HG03060 (cell line): Measurements from ENCODE around the gene CACNA2D3.
"Not testable (repeated sequence)": the region's sequence is repeated elsewhere in the genome, so short reads cannot be mapped to it uniquely, and the experiment has no call there.

Experiments
- ATAC-seq: cut with Tn5 transposase; IDR thresholded peaks from one replicate; pipeline ENCODE4 v1.9.1; 2021; ENCODE audit warnings: low read depth, moderate number of reproducible peaks; ENCODE audit not compliant: unreplicated experiment

Gene CACNA2D3

DNA sequence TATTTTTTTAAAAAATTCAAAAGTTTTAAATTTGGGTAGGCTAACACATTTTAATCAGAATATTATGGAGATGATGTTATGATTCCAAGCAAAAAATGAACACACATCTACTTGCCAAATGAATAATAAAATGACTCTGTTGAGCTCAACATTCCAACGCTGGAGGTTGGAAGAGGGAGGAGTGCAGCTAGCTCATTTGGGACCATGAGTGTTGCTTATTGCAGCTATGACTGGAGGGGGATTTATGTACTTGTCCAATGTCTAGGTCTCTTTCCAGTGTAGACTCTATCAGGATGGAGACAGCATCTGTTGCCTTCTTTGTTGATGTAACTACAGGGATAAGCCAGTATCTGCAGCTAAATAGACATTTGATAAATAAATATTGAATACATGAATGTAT is 310.6 kb downstream of the CACNA2D3 start:
- ATAC-seq, result no peak

DNA sequence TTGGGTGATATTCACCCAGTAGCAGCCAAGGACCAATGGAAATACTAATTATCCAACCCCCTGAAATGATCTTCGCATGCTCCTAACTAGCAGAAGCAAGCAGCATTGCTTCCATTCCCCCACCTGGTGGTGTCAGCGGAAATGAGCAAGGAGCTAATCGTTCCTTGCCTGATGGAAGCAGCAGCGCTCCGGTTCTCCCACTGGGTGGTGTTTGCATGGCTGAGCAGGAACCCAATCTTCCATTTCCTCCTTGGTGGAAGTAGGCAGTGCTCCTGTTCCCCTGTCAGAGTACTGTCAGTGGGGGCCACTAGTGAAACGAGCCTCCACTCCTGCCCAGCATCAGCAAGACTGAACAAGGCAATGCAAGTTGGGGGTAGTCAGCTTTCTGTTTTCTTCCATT is 311.5 kb downstream of the CACNA2D3 start:
- no peak for ATAC-seq

DNA sequence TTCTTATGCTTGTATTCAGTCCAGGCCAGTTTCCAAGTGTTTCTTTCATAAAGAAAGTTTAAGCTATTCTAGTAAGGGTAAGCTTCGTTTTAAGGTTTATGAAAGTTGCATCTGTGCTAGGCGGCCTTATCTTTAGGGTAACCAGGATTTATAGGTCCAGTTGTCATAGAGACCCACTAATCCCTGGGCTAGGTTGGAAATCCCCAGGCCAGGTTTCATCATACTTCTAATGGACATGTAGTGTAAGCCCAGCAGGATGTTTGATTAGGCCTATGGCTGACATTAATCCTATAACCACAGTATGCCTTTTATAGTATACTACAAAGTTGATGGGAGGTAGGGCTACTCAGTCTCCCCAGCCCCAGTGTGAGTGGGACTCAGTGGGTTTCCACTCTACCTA is 312.4 kb downstream of the CACNA2D3 start:
- ATAC-seq, result no peak

DNA sequence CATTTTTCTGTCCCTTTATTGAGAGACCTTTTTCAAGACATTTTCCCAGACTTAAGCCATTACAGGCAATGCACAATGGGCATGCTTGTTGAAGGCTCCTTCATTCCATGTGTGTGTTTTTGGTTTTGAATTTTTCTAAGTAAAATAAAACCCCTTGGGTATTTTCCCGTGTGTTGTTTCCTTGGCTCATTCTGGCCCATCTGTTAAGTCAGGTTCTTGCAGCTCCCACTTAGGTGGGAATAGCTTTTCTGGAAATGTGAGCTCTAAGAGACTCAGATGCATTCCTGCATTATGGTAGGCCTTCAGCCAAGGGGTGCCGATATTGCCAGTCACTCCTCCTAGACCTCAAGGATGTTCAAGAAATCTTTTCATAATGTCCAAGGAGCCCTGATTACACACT is 314.9 kb downstream of the CACNA2D3 start:
- ATAC-seq, result no peak

DNA sequence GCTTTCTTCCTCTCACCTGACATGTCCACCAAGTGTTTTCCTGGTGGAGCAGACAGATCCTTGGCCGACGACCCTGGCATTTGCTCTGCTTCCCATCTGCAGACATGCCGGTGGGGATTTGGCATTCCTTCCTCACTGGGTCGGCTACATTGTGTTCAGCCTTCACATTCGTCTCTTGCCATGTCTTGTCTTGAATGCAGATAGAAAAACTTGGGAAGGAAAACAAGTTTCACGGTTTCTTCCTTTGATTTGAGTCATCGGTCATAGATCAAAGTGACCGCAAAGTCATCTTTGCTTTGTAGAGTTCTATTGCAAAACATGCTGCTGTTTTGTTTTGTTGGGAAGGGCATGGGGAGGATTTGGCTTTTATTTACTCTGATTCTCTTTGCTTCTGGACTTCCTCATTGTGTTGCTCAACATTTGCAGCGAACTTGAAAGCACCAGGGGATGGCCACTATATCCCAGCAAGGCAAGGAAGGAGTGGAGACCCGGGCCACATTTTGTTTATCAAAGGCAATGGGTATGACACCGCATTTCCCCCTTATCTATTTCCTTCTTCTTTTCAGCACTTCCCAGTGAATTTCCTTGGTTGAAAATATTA is 321.3 kb downstream of the CACNA2D3 start:
- no peak for ATAC-seq

DNA sequence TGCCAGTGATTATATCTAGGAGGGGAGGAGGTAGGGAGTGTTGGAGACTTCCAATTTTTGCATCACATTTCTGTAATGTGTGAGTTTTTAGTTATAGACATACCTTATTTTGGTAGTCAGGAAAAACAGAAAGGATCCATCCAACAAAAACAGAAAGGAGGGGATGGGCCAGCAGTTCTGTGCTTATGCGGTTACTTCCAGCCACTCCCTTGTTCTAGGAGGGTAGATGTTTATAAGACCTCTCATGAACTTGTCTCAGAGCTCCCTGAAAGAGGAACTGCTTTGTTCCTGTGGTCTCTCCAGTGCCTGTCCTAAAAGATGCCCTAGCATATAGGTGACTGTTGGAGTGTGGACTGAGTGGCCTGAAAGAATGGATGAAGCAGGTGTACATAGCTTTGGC is 323.3 kb downstream of the CACNA2D3 start:
- ATAC-seq, result no peak

DNA sequence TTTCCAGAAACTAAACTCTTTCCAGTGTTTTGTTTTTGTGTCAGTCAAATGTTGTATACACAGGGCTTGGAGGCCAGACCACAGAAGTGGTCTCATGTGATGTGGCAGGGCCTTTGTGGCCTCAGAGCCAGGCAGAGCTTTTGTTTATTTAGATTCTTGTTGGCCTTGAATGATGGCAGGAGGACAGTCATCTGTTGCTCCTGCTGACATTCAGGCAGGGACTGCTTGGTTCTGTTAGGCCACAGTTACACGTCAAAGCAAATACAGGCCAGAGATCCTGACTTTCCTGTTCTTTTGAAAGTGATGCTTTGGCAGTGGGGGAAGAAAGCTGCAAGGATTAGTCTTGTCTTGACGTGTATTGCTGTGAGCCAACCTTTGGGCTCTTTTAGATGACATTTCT is 325.1 kb downstream of the CACNA2D3 start:
- ATAC-seq, result no peak

DNA sequence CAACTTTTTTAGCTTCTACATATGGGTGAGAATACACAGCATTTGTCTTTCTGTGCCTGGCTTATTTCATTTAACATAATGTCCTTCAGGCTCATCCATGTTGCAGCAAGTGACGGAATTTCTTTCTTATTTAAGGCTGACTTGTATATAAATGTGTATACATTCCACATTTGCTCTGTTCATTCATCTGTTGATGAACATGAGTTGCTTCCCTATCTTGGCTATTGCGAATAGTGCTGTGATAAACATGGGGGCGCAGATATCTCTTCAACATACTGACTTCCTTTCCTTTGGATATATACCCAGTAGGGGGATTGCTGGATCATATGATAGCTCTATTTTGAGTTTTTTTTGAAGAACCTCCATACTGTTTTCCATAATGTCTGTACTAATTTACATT is 332.5 kb downstream of the CACNA2D3 start:
- no peak for ATAC-seq

DNA sequence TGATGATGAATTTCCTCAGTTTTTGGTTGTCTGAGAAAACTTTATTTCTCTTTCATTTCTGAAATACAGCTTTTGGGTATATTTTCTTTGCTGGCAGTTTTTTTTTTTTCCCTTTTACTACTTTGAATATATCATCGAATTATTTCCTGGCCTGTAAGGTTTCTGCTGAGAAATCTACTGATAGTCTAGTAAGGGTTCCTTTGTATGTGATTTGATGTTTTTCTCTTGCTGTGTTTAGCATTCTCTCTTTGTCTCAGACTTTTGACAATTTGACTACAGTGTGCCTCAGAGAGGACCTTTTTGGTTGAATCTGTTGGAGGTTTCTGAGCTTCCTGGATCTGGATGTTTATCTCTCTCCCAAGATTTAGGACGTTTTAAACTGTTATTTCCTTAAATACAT is 336.0 kb downstream of the CACNA2D3 start:
- no peak for ATAC-seq

DNA sequence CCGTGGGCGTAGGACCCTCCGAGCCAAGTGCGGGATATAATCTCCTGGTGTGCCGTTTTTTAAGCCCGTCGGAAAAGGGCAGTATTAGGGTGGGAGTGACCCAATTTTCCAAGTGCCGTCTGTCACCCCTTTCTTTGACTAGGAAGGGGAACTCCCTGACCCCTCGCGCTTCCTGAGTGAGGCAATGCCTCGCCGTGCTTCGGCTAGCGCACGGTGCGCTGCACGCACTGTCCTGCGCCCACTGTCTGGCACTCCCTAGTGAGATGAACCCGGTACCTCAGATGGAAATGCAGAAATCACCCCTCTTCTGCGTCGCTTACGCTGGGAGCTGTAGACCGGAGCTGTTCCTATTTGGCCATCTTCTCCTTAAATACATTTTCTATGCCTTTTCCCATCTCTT is 342.2 kb downstream of the CACNA2D3 start:
- not testable (repeated sequence) for ATAC-seq

DNA sequence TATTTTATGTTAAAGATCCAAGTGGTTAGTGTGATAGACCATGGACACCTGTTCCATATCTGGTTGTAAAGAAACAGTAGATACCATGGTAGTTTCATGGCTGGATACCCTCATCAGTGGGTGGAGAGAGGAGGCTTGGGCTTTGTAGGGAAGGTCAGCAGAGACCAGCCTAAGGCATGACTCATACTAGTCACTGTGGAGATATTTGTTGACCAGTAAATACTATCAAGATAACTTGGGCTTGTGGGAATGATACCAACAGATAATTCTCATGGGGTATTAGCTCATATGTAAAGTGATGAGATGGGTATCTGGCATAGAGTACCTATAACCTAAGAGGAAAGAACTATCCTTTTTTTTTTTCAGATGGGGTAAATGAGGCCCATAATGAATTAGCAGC is 354.5 kb downstream of the CACNA2D3 start:
- no peak for ATAC-seq

DNA sequence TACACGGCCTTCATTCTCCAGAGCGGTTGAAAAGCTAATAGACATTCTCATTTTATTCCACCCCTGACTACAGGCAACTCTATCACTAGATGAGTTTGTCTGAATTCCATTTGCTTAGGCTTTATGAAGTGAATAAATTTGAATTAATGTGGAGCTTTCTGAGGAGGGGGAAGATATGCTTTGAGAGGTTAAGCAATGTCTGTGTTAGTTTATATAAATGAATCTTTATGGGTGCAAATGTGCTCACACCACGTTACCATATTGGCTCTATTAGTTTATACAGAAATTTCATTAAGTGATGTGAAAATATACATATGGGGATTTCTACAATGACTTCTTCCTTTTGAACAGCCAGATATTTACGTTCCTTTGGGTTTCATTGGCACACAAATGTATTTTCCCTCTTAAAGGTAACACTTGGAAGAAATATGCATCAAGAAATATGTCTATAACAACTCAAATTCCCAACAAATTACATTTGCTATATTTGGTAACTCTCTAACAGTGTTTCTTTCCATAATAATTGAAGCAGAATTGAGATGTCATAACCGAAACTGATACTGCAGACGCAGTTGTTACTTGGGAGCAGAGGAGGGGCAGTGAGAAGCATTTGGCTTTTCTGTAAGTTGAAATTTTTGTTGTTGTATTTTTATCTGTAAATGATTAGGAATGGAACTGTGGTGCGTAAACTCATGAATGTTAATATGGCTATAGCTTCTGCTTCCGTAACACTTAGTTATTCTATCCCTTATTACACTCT is 359.4 kb downstream of the CACNA2D3 start:
- ATAC-seq, result no peak

DNA sequence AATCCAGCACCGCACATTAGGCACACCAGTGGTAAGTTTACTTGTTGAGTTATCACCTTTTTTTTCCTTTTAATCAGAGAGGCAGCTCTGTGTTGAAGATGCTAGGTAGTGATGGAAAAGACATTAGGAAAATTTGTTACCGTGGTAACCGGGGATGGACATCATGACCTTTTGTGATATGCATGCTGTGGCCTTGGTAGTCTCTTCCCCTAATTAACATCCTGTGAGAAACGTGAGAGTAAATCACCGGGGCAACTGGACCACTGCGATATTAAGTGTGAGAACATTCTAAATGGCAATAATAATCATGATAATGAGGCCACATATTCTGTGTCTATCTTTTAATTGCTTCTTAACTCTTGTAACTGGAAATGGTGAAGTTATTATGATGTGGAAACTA is 362.0 kb downstream of the CACNA2D3 start:
- no peak for ATAC-seq

DNA sequence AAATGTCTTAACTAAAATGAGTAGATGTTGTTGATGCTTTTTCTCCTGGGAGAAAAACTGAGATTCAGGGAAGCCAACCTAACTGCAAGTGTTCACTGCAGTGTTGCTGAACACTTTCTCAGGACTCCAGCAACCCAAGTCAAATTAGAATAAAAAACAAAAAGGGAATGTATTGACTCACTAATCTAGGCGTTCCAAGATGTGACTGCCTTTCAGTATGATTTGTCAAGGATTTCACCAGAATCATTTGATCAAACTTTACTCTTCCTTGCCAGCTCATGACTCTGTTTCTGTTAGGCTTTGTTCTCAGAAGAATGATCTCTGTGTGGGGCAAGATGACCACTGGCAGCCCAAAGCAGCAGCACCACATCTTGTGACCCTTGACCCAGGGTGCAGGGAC is 364.0 kb downstream of the CACNA2D3 start:
- no peak for ATAC-seq

DNA sequence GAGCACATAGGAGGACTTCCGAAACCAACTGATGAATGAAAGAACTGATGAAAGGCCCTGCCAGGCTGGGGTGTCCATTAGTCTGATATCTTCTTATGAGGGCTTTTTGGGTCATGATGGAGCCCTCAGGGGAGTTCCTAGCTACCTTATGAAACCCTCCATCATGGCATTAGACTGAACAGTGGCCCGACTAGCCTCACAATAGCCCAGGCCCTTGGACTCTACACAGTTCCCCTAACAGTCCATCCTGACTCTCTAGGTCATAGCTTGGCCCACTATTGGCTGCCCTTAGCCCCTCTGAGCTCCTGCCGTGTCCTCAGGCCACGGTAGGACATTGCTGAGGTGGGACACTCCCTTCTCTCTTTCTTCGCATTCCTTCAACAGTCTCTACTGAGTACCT is 365.9 kb downstream of the CACNA2D3 start:
- ATAC-seq, result no peak

DNA sequence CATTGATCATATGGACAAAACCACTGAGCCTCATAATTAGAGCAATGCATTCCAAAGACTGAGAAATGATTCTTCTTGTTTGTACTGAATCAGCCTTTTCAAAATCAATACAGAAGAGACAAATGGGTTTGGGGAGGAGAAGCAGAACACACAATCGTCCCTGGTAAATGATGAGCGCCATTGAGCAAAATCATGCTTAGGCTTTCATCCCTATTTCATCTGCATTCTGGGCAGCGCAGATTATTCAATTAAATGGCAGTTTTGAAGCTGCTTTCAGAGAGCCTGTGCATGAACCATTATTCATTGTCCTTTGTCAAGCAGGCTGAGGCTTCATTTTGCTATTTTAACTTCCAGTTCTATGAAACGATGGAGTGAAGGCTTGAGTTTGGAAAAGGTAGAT is 371.9 kb downstream of the CACNA2D3 start:
- ATAC-seq, result no peak

DNA sequence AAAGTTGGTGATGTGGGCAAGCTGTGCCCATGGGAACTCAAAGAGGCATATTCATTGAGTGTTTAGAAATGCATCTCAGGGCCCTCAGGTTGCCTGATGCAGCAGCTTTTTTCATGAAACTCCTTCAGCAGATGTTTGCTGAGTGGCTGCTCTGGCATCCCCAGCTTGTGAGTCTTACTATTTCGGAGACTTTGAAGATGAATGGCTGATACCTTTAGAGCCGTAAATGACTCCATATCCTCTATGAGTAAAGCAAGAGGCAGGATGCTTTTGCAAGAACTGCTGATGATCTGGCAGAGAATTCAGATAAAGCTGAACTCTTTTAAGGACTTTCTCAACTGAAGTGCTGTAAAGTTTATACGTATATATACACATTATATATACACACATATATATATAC is 384.3 kb downstream of the CACNA2D3 start:
- ATAC-seq, result no peak

DNA sequence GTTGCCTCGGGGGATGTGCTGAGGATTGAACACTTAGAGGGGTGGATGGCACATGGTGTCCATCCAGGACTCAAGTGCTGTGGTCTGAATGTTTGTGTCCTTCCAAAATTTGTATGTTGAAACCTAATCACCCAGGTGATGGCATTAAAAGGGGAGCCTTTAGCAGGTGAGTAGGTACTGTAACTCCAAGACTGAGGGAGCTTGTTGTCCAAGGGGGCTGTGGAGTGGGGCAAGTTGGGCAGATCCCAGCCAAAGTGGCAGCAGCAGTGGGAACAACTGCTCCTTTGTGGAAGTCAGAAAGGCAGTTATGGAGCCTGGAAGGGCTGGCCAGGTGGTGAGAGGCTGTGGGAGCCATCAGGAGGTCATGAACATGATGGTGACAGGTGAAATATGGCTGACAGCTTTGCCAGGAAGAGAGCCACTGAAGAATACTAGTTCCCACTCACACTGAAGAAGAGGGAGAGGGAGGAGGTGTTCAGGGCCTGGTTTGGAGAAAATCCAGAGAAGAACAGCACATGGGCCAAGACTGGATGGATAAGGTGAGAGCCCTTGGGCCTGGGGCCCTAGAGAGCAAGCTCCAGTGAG is 385.6 kb downstream of the CACNA2D3 start:
- no peak for ATAC-seq

DNA sequence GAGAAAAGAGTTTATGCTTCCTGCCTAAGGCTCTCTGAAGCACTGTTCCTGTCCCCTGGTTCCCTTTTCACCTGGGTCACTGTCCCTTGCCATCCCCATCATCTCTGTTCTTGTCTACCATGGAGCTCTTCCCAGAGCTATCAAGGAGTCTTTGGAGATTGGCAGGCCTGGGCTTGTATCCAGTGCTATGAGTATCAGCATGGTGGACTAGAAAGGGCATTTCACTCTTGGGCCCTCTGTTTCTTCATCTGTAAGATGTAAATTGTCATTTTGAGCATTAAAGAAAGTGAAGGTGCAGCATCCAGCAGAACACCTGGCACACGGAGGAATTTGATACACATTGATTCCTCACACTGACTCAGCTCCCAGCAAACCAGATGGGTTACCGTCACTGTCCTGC is 388.2 kb downstream of the CACNA2D3 start:
- no peak for ATAC-seq

DNA sequence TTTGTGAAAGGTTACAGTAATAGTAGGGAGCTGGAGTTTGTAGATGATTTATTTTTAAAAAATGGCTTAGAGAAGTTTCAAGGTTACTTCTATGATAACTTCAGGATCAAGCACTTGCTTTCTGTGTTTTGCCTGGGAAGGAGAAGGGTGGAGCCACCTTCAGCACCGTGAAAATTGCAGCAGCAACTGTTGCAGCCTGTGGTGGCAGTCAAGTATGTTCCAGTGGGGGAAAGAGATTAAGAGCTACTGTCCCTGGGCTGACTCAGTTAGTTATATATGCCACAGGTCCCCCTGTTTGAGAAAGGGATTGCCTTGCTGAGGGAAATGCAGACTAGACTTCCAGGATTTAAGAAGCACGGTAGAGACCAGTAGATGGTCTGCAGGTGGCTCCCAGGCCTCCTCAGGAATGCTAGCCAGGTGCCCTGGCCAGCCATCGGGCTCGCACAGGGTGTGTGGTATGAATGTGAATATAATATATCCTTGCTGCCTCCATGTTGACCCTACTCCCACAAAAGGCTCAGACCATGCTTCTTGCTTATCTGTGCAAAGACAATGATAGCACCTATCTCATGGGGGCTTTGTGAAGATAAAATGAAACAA is 389.5 kb downstream of the CACNA2D3 start:
- no peak for ATAC-seq

DNA sequence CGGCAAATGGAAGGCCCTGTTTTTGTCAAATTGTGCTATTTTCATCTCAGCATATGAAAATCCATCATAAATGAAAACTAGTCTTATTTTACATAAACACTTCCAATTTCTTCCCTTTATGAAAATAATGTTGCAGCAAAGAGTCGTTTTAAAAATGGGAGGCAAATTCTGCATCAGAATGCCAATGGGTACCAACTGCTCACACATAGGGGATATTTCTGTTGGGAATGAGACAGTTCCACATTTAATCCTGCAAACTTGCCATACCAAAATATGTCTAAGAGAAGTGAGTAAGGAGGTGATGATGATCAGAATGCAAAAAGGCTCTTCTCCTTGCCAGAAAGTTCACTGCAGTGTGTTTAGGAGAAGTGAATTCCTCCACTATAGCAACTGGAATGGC is 391.7 kb downstream of the CACNA2D3 start:
- ATAC-seq, result no peak

DNA sequence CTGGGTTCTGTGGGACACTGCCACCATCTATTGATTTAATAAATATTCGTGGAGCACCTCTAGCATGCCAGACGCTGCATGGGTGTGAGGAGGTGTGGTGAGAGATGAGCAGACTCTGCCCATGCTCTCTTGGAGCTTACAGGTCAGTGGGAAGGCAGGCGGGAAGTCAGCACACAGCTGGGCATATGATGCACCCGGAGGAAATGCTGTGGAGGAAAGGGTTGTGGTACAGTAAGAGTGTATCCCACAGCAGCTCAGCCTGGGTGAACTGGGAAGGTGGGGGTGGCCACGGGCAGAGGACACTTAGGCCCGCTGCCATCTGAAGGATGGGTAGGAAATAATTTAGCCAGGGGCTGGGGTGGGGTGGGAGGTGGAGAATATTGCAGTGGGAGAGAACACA is 392.1 kb downstream of the CACNA2D3 start:
- ATAC-seq, result no peak
